ENCODE results near the gene COX8C.
"Not testable (repeated sequence)": the region's sequence is repeated elsewhere in the genome, so short reads cannot be mapped to it uniquely, and the experiment has no call there.

COX8C gene

GRCh38 chr14:93322929-93323599 is 23.9 kb upstream of the COX8C start:
- peak; percentile 30 to 45 for DNase-seq

- DNase-seq = no peak
These were observed 23.3 kb upstream of the COX8C start for GRCh38 chr14:93323600-93324174.

GRCh38 chr14:93326196-93326595 is 20.8 kb upstream of the COX8C start:
- no peak for DNase-seq

GRCh38 chr14:93328546-93328945 is 18.4 kb upstream of the COX8C start:
- no peak for DNase-seq

- DNase-seq = no peak
These were observed 16.9 kb upstream of the COX8C start for GRCh38 chr14:93329965-93330608.

- no peak for DNase-seq
These were observed 16.4 kb upstream of the COX8C start for GRCh38 chr14:93330609-93331000.

GRCh38 chr14:93331002-93331727 is 15.8 kb upstream of the COX8C start:
- peak in 1 of 2 donors; percentile 28 for DNase-seq

- no peak for DNase-seq
These were observed 15.1 kb upstream of the COX8C start for GRCh38 chr14:93331728-93332396.

GRCh38 chr14:93332397-93332852 is 14.6 kb upstream of the COX8C start:
- DNase-seq = peak; percentile 46 to 63

GRCh38 chr14:93332853-93333630 is 13.9 kb upstream of the COX8C start, which contains the start of gene BTBD7:
TSS of gene BTBD7 (minus strand) at chr14:93333036. CDS start at chr14:93296051, 36,985 bp downstream.
- peak; percentile 98 to 99 for DNase-seq

GRCh38 chr14:93333631-93334103 is 13.3 kb upstream of the COX8C start:
- DNase-seq = no peak

GRCh38 chr14:93337143-93337753 is 9.7 kb upstream of the COX8C start:
- no peak for DNase-seq

- DNase-seq = no peak
These were observed 9.1 kb upstream of the COX8C start for GRCh38 chr14:93337884-93338283.

GRCh38 chr14:93343266-93343665 is 3.7 kb upstream of the COX8C start:
- peak; percentile 74 to 86 for DNase-seq

GRCh38 chr14:93343797-93344196 is 3.2 kb upstream of the COX8C start:
- DNase-seq = no peak

- no peak for DNase-seq
These were observed 868 bp downstream of the COX8C start for GRCh38 chr14:93347850-93348249.

- no peak for DNase-seq
These were observed 1.3 kb downstream of the COX8C start for GRCh38 chr14:93348292-93348691.

GRCh38 chr14:93354873-93355272 is 7.9 kb downstream of the COX8C start:
- not testable (repeated sequence) for DNase-seq

- peak in 1 of 2 donors; percentile 9 for DNase-seq
These were observed 22.2 kb downstream of the COX8C start for GRCh38 chr14:93368996-93369712.

- peak; percentile 80 to 85 for DNase-seq
These were observed 22.8 kb downstream of the COX8C start for GRCh38 chr14:93369713-93370266.
